Activated naive CD4-positive, alpha-beta T cell treated with anti-CD3 and anti-CD28 coated beads, Interleukin-2, amount 50 U/mL, for 24 hours (primary cell): ENCODE results near the gene HDGF.
A peak's percentile ranks its signal among the peaks of the same experiment; 100 is the strongest.

Experiments used
- H3K27ac Mint-ChIP-seq: one replicate; pipeline ENCODE4 v1.8.0; 2021; ENCODE audit warnings: mild to moderate bottlenecking, mixed read lengths
- H3K27me3 Mint-ChIP-seq: one replicate; pipeline ENCODE4 v1.8.0; 2021; ENCODE audit warnings: mixed read lengths
- H3K36me3 Mint-ChIP-seq: one replicate; pipeline ENCODE4 v1.8.0; 2021; ENCODE audit warnings: mixed read lengths
- H3K4me1 Mint-ChIP-seq: one replicate; pipeline ENCODE4 v1.8.0; 2021; ENCODE audit warnings: mixed read lengths
- H3K4me3 Mint-ChIP-seq: one replicate; pipeline ENCODE4 v1.8.0; 2021; ENCODE audit warnings: mild to moderate bottlenecking, mixed read lengths
- H3K9me3 Mint-ChIP-seq: one replicate; pipeline ENCODE4 v1.8.0; 2021; ENCODE audit warnings: mixed read lengths

Gene HDGF

GRCh38 chr1:156743367-156744302 is 7.8 kb downstream of the HDGF start:
- Mint-ChIP-seq H3K27me3 (no peaks in the 10 kb centered on the region), H3K9me3 (no peaks in the 10 kb centered on the region), H3K4me3 (no peak overlapping the region), H3K36me3 (peaks cover 20% of the 10 kb centered on the region), H3K4me1 (peaks cover 53% of the 10 kb centered on the region), H3K27ac (no peak overlapping the region)

GRCh38 chr1:156742801-156743200 is 8.7 kb downstream of the HDGF start:
- Mint-ChIP-seq H3K4me3 (no peak overlapping the region), H3K27ac (no peak overlapping the region), H3K27me3 (no peaks in the 10 kb centered on the region), H3K9me3 (no peaks in the 10 kb centered on the region), H3K36me3 (peaks cover 18% of the 10 kb centered on the region), H3K4me1 (peaks cover 47% of the 10 kb centered on the region)

DNA sequence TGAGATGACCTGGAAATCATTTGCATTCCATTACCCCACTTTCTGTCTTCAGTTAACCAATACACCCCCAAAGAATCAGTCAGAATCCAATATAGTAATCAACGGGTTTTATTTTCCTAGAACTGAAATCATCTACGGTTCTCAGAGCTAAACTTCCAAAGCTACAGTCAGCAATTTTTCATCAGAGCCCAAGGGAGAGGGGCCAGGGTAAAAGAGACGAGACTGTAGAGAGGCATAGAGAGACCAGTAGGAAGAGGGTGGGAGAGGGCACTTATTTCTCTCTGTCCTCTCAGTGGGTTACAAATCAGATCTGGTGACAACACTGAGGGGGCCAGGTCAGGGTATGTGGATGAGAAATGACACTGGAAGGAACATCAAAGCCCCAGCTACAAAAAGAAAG is 9.5 kb downstream of the HDGF start:
- Mint-ChIP-seq H3K9me3 (no peaks in the 10 kb centered on the region), H3K4me3 (peak overlapping the region; percentile 55), H3K4me1 (peaks cover 41% of the 10 kb centered on the region), H3K27ac (peak overlapping the region; percentile 97), H3K27me3 (no peaks in the 10 kb centered on the region), H3K36me3 (peaks cover 18% of the 10 kb centered on the region)

- peaks cover 38% of the 10 kb centered on the region for H3K4me1 Mint-ChIP-seq
Measured at GRCh38 chr1:156741481-156741983, 9.9 kb downstream of the HDGF start.

DNA sequence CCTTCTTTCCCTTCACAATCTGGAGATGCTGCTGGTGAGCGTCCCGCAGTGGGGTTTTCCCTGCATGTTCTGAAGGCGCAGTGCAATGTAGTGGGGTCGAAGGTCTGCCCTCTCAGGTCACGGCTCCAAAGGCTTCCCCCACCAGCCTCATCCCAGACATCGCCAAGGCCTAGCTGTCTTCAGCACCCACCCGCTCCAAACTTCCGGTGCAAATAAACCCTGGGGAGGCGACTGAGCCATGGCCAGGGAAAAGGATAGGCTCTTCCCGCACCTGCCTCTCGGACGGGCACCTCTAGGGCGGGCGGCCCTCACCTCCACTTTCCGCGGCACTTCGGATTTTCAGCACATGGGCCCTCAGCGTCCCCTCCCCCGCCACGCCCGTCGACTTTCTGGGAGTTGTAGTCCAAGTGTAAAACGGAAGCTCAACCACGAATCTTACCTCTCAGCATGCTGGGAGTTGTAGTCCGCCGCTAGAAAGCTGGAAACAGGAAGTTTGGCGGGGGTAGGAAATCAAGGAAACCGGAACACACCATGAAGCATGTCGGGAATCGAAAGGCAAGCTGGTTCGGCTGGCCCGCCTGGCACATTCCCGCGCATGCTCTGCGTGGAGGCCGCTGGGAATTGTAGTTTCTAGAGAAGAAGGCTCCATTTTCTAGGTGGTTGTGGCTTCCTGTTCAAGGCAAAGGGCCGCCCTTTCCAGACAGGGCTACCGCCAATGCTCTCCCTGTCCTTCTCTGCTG is 10.6 kb downstream of the HDGF start, which contains the start of gene MRPL24:
TSS of gene MRPL24 (minus strand) at position 348 of the 740 bp plus-strand sequence. CDS start 2,384 bp downstream, outside the sequence.
- H3K4me1 Mint-ChIP-seq, result peaks cover 31% of the 10 kb centered on the region
- peak within 1 kb of the TSS; percentile 97 for H3K27ac Mint-ChIP-seq
- peak within 1 kb of the TSS; percentile 97 for H3K4me3 Mint-ChIP-seq
- no peaks in the 10 kb centered on the region for H3K9me3 Mint-ChIP-seq
- no peaks in the 10 kb centered on the region for H3K27me3 Mint-ChIP-seq
- H3K36me3 Mint-ChIP-seq, result peaks cover 16% of the 10 kb centered on the region

More at GRCh38 chr1:156741481-156741983, 9.9 kb downstream of the HDGF start:
- no peaks in the 10 kb centered on the region for H3K27me3 Mint-ChIP-seq
- H3K4me3 Mint-ChIP-seq, result peak overlapping the region; percentile 97
- peaks cover 18% of the 10 kb centered on the region for H3K36me3 Mint-ChIP-seq
- H3K9me3 Mint-ChIP-seq, result no peaks in the 10 kb centered on the region
- peak overlapping the region; percentile 97 for H3K27ac Mint-ChIP-seq

- H3K4me1 Mint-ChIP-seq, result peaks cover 25% of the 10 kb centered on the region
- no peaks in the 10 kb centered on the region for H3K9me3 Mint-ChIP-seq
- H3K27ac Mint-ChIP-seq, result peak overlapping the region; percentile 97
- H3K4me3 Mint-ChIP-seq, result peak overlapping the region; percentile 97
- H3K27me3 Mint-ChIP-seq, result no peaks in the 10 kb centered on the region
- H3K36me3 Mint-ChIP-seq, result peaks cover 11% of the 10 kb centered on the region
Measured at GRCh38 chr1:156740237-156740740, 11.2 kb downstream of the HDGF start.

GRCh38 chr1:156738916-156739315 is 12.6 kb downstream of the HDGF start:
- Mint-ChIP-seq H3K9me3 (no peaks in the 10 kb centered on the region), H3K27me3 (no peaks in the 10 kb centered on the region), H3K4me1 (peaks cover 23% of the 10 kb centered on the region), H3K36me3 (peaks cover 10% of the 10 kb centered on the region), H3K4me3 (peak overlapping the region; percentile 39), H3K27ac (peak overlapping the region; percentile 33)

- H3K27ac Mint-ChIP-seq, result no peak overlapping the region
- H3K27me3 Mint-ChIP-seq, result no peaks in the 10 kb centered on the region
- no peaks in the 10 kb centered on the region for H3K9me3 Mint-ChIP-seq
- H3K4me3 Mint-ChIP-seq, result no peak overlapping the region
- peaks cover 10% of the 10 kb centered on the region for H3K36me3 Mint-ChIP-seq
- H3K4me1 Mint-ChIP-seq, result peaks cover 23% of the 10 kb centered on the region
Measured at GRCh38 chr1:156738407-156738806, 13.1 kb downstream of the HDGF start.

- no peaks in the 10 kb centered on the region for H3K9me3 Mint-ChIP-seq
- H3K27me3 Mint-ChIP-seq, result no peaks in the 10 kb centered on the region
- peaks cover 16% of the 10 kb centered on the region for H3K4me1 Mint-ChIP-seq
- no peak overlapping the region for H3K4me3 Mint-ChIP-seq
- peaks cover 3% of the 10 kb centered on the region for H3K36me3 Mint-ChIP-seq
- H3K27ac Mint-ChIP-seq, result no peak overlapping the region
Measured at GRCh38 chr1:156733989-156734584, 17.4 kb downstream of the HDGF start.

DNA sequence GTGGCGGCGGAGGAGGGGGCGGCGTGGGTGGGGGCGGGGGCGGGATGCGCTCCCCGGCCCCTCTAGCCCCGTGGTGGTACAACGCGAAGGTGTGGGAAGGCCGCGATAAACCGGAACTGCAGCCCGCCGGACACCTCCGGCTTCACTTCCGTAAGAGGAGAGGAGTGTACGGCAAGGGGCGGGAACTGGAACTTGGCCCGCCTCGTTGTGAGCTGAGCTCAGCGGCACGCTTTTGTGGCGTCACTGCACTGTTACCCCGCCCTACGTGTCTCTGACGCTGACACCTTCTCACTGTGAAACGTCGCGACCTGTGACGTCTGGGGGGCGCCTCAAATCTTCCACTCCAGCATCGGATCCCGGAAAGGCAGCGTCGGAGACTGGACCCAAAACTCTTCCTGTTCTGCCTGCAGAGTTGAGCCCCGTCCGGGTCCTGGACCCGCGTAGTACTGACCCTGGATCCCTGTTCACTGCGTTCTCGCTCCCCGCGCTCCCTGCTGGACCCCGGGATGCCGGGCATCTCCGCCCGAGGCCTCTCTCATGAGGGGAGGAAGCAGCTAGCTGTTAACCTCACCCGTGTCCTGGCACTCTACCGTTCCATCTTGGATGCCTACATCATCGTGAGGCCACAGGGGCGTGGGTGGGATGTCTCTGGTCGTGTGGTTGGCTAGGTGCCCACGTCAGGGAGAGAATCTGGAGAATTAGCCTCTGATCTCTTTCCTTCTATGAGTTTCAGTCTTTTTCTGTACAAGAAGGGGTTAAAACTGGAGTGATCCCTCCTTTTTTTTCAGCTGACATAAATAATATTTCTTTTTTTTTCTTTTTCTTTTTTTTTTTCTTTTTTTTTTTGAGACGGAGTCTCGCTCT is 22.6 kb downstream of the HDGF start, which contains the start of gene ISG20L2:
TSS of gene ISG20L2 (minus strand) at position 168 of the 864 bp plus-strand sequence. CDS start 1,114 bp downstream, outside the sequence.
- H3K27ac Mint-ChIP-seq, result peak within 1 kb of the TSS; percentile 99

GRCh38 chr1:156727926-156728598 is 23.4 kb downstream of the HDGF start, which contains the start of gene METTL25B:
METTL25B (plus strand) TSS chr1:156728469; CDS start chr1:156729105, 636 bp downstream.
- Mint-ChIP-seq H3K9me3 (no peaks in the 10 kb centered on the region), H3K4me1 (peaks cover 25% of the 10 kb centered on the region), H3K27me3 (no peaks in the 10 kb centered on the region), H3K4me3 (no peak within 1 kb of the TSS), H3K36me3 (peaks cover 11% of the 10 kb centered on the region), H3K27ac (peak within 1 kb of the TSS; percentile 99)

More for the DNA sequence above, 22.6 kb downstream of the HDGF start, which contains the start of gene ISG20L2:
- Mint-ChIP-seq H3K4me3 (no peak within 1 kb of the TSS), H3K4me1 (peaks cover 18% of the 10 kb centered on the region), H3K27me3 (no peaks in the 10 kb centered on the region), H3K9me3 (no peaks in the 10 kb centered on the region), H3K36me3 (peaks cover 6% of the 10 kb centered on the region)

DNA sequence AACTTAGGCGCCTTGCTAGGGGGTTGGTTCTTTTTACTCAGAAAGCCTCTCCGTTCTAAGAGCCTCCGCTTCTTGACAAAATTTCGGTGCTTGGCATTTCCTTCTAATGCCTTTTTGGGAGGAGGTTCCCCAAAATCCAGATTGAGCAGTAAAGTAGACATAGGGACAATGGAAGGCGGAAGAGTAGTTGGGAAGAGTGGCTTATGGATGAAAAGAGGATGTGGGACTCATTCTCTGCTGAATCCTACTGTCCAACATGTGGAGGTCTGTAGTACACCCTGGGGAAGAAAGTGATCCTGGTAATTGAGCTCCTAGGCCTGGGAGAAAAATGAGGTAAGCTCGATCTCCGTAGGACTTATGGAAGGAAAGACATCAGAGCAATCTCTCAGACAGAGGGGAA is 24.0 kb downstream of the HDGF start:
- no peak overlapping the region for H3K4me3 Mint-ChIP-seq
- peaks cover 9% of the 10 kb centered on the region for H3K36me3 Mint-ChIP-seq
- peaks cover 25% of the 10 kb centered on the region for H3K4me1 Mint-ChIP-seq
- peak overlapping the region; percentile 99 for H3K27ac Mint-ChIP-seq
- no peaks in the 10 kb centered on the region for H3K9me3 Mint-ChIP-seq
- H3K27me3 Mint-ChIP-seq, result no peaks in the 10 kb centered on the region

GRCh38 chr1:156726549-156727226 is 24.8 kb downstream of the HDGF start:
- H3K9me3 Mint-ChIP-seq, result no peaks in the 10 kb centered on the region
- peaks cover 25% of the 10 kb centered on the region for H3K4me1 Mint-ChIP-seq
- peaks cover 9% of the 10 kb centered on the region for H3K36me3 Mint-ChIP-seq
- H3K27ac Mint-ChIP-seq, result no peak overlapping the region
- H3K4me3 Mint-ChIP-seq, result no peak overlapping the region
- no peaks in the 10 kb centered on the region for H3K27me3 Mint-ChIP-seq
